ENCODE results near the gene FOXP1. TPM values are rescaled to one million over a fixed set of nuclear protein-coding genes. Genes with fewer than 3 reads are reported as not detected.

Gene FOXP1
- total and polyA plus RNA-seq, 2 donors from 2014 or later: 6.7 to 87.2 TPM

- DNase-seq (peak in 1 of 5 donors; percentile 47), FAIRE-seq (no peak)
- H3K9me3 ChIP-seq (ENCODE audit: control insufficient read depth in 2 of 3, insufficient read depth in 1 of 3, low read length in 3 of 3): no peaks in the 10 kb centered on the region
- H3K4me3 ChIP-seq (ENCODE audit: low read length in 3 of 3): peak overlapping the region in 2 of 3 donors; percentile 28 to 34
- no peaks in the 10 kb centered on the region for H3K27me3 ChIP-seq (ENCODE audit: control insufficient read depth, insufficient read depth, low read length)
- intact Hi-C loops (cut with DNase I): no loop called here
- H3K27ac ChIP-seq (ENCODE audit: low read depth in 2 of 2, low read length in 2 of 2): no peak overlapping the region
- no peaks in the 10 kb centered on the region for H3K36me3 ChIP-seq (ENCODE audit: control insufficient read depth in 2 of 3, insufficient read depth in 3 of 3, low read length in 3 of 3)
- peak overlapping the region in 1 of 3 donors; percentile 36 for H3K9ac ChIP-seq (ENCODE audit: low read length in 3 of 3)
- H3K4me1 ChIP-seq (ENCODE audit: control insufficient read depth in 2 of 3, insufficient read depth in 2 of 3, low read depth in 1 of 3, low read length in 3 of 3): no peaks in the 10 kb centered on the region
- no peak for TF ChIP-seq CTCF (IDR thresholded peaks at IDR 0.05; ENCODE audit: borderline replicate concordance, extremely low read depth, insufficient read depth)
Observed at GRCh38 chr3:71262364-71263265, 320.9 kb downstream of the FOXP1 start.

- FAIRE-seq: no peak
- Histone ChIP-seq H3K27me3 (ENCODE audit: control insufficient read depth, insufficient read depth, low read length) (no peaks in the 10 kb centered on the region), H3K4me3 (ENCODE audit: low read length in 3 of 3) (no peak overlapping the region), H3K4me1 (ENCODE audit: control insufficient read depth in 2 of 3, insufficient read depth in 2 of 3, low read depth in 1 of 3, low read length in 3 of 3) (no peaks in the 10 kb centered on the region), H3K27ac (ENCODE audit: low read depth in 2 of 2, low read length in 2 of 2) (no peak overlapping the region), H3K36me3 (ENCODE audit: control insufficient read depth in 2 of 3, insufficient read depth in 3 of 3, low read length in 3 of 3) (no peaks in the 10 kb centered on the region), H3K9ac (ENCODE audit: low read length in 3 of 3) (no peak overlapping the region), H3K9me3 (ENCODE audit: control insufficient read depth in 2 of 3, insufficient read depth in 1 of 3, low read length in 3 of 3) (no peaks in the 10 kb centered on the region)
- TF ChIP-seq CTCF (IDR thresholded peaks at IDR 0.05; ENCODE audit: borderline replicate concordance, extremely low read depth, insufficient read depth): no peak
- no peak for DNase-seq
- intact Hi-C loops (cut with DNase I): no loop called here
Observed at GRCh38 chr3:71260782-71261181, 322.7 kb downstream of the FOXP1 start.

- Histone ChIP-seq H3K27me3 (ENCODE audit: control insufficient read depth, insufficient read depth, low read length) (no peaks in the 10 kb centered on the region), H3K4me1 (ENCODE audit: control insufficient read depth in 2 of 3, insufficient read depth in 2 of 3, low read depth in 1 of 3, low read length in 3 of 3) (peaks cover 0 to 6% (median 5%) of the 10 kb centered on the region in 3 donors), H3K9me3 (ENCODE audit: control insufficient read depth in 2 of 3, insufficient read depth in 1 of 3, low read length in 3 of 3) (no peaks in the 10 kb centered on the region), H3K27ac (ENCODE audit: low read depth in 2 of 2, low read length in 2 of 2) (no peak overlapping the region), H3K4me3 (ENCODE audit: low read length in 3 of 3) (no peak overlapping the region), H3K36me3 (ENCODE audit: control insufficient read depth in 2 of 3, insufficient read depth in 3 of 3, low read length in 3 of 3) (no peaks in the 10 kb centered on the region), H3K9ac (ENCODE audit: low read length in 3 of 3) (no peak overlapping the region)
- TF ChIP-seq CTCF (IDR thresholded peaks at IDR 0.05; ENCODE audit: borderline replicate concordance, extremely low read depth, insufficient read depth): no peak
- FAIRE-seq (no peak), DNase-seq (no peak)
- intact Hi-C loops (cut with DNase I): no loop called here
Observed at GRCh38 chr3:71258526-71258925, 325.0 kb downstream of the FOXP1 start.
